GM19240 (cell line): Measurements from ENCODE around the gene CDHR2.

ENCODE experiments used
- DNase-seq: peaks from one replicate; pipeline ENCODE4 v3.0.0; 2011; ENCODE audit warnings: low spot score; ENCODE audit not compliant: insufficient read length

CDHR2 gene

DNA sequence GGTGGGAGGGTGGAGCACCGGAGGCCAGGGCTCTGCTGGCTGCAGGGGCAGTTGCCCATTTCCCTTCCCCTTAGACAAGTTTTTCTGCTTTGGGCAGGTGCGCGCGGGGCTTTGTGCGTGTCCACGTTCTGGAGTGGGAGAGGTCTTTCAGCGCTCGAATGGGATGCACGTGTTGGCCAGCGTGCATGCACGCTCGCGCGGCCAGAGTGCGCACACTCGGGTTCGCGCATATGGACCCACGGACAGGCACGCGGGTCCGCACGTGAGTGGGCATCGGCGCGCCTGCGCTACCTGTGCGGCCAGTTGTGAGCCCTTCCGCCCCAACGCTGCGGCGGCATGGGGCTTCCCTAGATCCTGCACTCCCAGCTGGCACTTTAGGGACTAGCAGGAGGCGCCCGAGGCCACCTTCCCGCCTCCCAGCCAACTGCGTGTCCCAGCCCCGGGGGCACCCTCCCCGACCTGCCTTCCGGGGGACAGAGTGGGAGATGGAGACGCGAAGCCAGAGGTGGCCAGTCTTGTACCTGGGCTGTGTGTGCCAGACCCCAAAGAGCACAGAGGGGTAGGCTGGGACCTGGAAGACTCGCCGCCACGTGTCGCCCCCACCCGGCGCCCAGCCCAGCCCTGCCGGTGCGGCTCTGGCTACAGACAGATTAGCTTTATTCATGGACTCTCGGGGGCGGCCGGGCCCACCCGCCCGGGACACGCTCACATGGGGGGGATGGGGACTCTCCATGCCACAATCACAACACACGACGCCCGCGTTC lies 70.6 kb downstream of the CDHR2 start:
- no peak for DNase-seq

- no peak for DNase-seq
Observed at GRCh38 chr5:176620333-176620981, 71.3 kb downstream of the CDHR2 start.

- DNase-seq: no peak
Observed at GRCh38 chr5:176621661-176622079, 72.5 kb downstream of the CDHR2 start.

DNA sequence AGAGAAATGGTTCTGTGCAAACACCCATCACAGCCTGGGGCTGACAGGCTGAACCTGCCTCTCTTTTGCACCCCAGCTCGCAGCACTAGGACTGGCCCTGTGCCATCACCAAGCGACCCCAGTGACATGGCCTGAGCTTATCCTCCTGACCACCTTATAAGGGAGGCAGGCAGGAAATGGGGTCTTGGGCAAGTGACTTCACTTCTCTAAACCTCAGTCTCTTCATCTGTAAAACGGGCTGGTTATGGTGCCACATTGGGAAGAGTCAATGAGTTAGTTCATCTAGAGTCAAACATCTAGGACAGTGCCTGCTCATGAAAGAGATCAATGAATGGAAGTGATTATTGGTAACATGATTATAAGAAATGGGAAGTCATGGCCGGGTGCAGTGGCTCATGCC lies 75.0 kb downstream of the CDHR2 start:
- DNase-seq: no peak

- no peak for DNase-seq
Observed at GRCh38 chr5:176624938-176625337, 75.8 kb downstream of the CDHR2 start.

DNA sequence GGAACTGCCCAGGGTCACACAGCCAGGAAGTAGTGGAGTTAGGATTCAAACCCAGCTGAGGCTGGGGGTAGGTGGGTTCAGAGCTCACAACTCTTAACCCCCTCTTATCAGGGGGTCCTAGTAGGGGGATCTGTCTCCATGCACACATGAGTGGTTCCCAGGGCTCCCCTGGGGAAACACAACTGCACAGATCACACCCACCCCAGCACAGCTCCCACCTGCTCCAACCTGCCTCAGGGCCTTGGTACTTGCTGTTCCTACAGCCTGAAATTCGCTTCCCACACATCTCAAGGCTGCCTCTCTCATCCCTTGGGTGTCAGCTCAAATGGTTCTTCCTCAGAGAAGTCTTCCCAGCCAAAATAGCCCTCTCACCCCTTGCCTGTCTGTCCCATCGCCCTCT lies 76.4 kb downstream of the CDHR2 start:
- no peak for DNase-seq

DNA sequence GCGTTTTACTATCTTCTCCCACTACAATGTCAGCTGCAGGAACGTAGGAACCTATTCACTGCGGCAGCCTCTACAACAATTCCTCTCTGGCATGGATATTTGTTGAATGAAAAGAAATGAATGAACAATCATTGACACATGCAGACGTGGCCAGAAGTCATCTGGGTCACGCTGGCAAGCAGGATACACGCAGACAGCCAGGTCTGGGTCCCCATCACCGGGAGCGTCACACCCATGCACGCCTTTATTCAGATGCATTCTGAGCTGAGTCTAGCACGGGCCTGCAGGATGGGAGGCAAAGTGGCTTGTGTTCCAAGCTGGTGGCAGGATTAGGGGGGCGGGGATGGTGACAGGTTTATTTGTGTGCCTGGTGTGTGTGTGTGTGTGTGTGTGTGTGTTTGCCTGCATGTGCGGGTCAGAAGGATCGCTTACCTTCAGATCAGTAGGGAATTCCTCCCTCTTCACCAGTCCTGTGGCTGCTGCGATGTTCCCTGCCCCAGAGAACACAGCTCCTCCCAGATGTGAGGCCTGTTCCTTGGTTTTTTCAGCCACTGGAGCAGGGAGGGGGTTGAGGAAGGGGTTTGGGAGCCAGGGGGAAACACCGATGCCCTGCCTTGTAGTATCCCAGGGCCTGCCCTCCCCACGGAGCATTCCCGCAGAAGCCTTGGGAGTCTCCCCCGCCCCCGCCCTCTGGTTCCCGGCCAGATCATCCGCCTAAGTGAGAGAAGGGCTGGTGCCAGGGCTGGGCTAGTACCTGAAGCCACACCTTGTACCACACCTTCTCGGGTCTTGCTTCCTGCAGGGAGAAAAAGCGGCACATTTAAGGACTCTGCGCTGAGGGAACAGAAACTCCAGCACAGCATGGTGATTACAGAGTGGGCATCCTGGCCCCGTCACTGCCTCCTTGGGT lies 77.1 kb downstream of the CDHR2 start:
- no peak for DNase-seq

DNA sequence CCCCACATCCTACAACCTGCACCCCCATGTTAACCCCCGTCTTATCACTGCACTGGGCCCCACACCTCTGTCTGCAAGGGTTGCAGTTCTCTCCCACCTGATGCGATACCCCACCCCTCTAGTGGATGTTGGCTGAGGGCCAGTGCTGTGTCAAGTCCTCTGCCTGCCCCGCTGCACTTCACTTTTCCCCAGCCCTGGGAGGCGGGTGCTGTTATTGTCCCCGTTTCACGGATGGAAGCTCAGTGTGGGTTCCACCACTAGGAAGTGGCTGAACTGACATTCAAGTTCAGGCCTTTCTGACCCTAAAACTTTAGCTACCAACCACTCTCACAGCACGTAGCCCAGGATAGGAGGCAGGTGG lies 77.7 kb downstream of the CDHR2 start:
- DNase-seq: no peak

- DNase-seq: no peak
Observed at GRCh38 chr5:176627582-176627981, 78.4 kb downstream of the CDHR2 start.

GRCh38 chr5:176628406-176629228 lies 79.5 kb downstream of the CDHR2 start:
- DNase-seq: no peak

GRCh38 chr5:176629317-176629852 lies 80.2 kb downstream of the CDHR2 start:
- DNase-seq: no peak

DNA sequence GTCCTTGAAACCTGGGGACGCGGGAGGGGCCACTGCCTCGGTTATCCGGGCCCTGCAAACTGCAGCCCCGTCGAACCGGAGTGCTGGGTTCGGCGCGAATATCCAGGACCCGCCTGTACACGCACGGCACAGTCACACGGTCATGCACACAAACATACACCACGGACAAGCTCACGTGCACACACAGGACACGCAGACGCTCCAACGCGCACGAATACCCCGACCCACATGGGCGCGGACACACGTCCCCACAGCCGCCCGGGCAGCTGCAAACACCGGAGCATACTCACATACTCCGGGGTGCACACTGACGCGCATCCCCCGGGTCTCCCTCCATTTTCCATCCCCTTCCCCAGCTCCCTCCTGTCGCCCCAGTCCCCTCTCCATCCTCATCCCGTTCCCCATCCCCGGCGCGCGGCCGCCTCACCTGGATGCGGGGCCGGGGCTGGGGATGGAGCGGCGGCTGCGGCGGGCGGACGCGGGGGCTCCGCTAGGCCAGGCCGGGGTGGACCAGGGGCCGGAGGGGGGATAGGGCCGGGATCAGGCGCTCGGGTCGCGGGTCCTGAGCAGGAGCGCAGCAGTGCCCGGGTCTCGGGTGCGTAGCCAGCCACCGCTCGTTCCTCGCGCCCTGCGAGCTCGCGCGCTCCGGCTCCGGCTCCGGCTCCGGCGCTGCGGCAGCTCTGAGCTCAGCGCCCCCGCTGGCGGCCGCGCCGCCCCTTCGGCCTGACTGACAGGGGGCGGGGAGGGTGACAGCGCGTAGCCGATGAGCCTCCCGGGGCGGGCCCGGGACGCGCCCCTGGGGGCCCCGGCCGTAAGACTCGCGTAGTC lies 80.9 kb downstream of the CDHR2 start, which contains the start of the genes EIF4E1B and SNCB:
Gene EIF4E1B, plus strand, starts transcription at position 823 of the 828 bp plus-strand sequence. CDS start 12,113 bp downstream, outside the sequence.
Gene SNCB, minus strand, starts transcription at position 682 of the 828 bp plus-strand sequence. CDS start 880 bp downstream, outside the sequence.
- peak; percentile 63 for DNase-seq

DNA sequence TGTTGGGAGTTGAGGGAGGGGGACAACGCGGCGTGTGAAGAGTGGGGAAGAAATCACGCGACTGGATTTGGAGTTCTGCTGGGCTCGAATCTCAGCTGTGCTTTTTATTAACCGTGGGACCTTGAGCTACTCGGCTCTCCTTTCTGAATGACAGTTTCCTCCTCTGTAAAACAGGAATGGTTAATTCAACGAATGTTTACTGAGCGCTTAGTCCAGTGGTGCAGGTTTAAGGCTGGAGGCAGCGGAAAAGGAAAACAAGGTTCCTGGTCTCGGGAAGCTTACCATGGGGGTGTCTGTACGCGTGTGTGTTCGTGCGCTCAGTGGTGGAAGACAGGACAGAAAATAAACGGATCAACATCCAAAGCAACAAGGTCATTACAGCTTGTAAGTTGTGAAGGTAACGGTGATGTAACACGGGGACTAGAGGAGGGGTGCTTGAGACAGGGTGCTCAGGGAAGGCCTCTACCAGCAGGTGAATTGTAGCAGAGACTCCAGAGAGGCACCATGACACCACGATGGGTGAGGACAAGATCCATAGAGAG lies 81.6 kb downstream of the CDHR2 start:
- DNase-seq: no peak

DNA sequence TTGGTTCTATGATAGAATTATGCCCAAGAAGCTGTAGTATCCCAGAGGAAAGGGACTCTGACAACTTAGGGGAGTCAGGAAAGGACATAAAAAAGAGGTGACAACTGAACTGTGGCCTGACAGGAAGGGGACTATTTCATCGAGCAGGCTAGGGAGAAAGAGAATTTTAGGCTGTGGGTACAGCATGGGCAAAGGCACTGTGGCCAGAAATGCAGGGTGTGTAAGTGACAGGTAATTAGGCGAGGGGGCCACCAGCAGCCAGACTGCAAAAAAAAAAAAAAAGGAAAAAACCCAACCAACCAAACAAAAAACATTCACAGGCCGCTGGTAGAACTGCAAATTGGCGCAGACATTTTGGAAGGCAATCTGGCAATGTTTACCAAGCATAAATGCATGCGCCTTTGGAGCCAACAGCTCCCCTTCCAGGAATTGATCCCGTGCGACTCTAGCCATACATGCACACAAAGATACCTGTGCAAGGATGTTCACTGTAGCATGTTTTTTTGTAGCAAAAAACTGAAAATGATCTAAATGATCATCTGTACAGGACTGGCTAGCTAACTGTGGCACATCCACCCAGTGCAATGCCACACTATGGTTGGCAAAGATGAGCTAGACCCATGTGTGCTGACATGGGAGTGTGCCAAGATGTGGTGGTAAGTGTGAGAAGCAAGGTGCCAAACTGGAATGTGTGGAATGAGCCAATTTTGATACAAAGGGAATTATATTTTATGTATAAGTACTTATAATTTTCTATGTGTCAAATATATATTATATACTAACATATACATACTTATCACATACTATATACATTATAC lies 82.5 kb downstream of the CDHR2 start:
- DNase-seq: no peak

GRCh38 chr5:176632745-176633144 lies 83.6 kb downstream of the CDHR2 start:
- no peak for DNase-seq

DNA sequence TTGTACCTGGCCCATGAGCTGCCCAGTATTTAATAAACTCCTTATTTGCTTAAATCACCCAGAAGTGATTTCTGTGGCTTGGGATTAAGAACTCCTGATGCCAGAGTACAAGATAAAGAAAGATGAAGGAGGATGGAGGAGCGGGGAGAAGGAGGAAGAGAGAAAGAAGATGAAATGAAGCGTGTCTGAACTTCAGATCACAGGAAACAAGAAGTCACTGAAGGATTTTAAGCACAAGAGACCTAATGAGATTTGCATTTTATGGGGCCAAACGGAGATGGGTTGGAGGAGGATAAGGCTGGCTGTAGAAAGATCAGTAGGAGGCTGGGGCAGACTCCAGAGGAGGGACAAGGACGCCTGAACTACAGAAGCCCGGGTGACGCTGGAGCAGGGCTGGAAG lies 84.5 kb downstream of the CDHR2 start:
- DNase-seq: no peak

- DNase-seq: no peak
Observed at GRCh38 chr5:176636426-176636825, 87.3 kb downstream of the CDHR2 start.

DNA sequence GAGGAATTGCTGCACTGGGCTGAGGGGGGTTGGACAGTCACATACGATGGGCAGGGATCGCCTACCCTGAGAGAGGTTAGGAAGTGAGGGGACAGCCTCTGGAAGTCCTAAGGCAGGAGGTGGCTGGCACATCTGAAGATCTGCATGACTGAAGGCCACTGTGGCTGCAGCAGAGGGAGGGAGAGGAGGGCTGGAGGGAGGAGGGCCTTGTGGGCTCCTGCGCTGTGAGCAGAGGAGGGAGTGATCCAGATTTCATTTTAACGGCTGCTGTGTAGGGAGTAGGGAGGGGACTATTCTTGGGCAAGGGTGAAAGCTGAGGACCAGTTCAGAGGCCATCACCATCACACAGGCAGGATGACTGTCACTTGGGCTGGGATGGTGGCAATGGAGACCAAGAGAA lies 88.4 kb downstream of the CDHR2 start:
- DNase-seq: no peak

DNA sequence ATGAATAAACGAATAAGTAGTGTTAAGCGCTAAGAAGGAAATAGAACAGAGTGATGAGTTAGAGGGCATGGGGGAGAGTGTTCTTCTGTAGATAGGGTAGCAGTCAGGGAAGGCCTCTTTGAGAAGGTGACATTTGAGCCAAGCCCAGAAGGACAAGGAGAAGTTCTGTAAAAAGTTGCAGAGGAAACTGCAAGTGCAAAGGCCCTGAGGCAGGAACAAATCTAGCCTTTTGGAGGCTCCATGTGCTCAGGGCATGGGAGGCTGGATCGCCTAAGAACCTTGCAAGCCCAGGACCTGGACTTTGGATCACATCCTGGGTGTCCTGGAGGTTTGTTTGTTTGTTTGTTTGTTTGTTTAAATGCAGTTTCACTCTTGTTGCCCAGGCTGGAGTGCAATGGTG lies 89.3 kb downstream of the CDHR2 start:
- DNase-seq: no peak
